Activated naive CD8-positive, alpha-beta T cell treated with anti-CD3 and anti-CD28 coated beads, Interleukin-2, amount 50 U/mL, for 24 hours (primary cell): Measurements from ENCODE around the gene TBC1D16.
"Not testable (repeated sequence)": the region's sequence is repeated elsewhere in the genome, so short reads cannot be mapped to it uniquely, and the experiment has no call there.

Experiments
- ATAC-seq: fragments of 150-1000 bp; cut with Tn5 transposase; one replicate; pipeline ENCODE4 v1.10.0; 2021
- DNase-seq: peaks from one replicate; pipeline ENCODE4 v3.0.0; 2021
- H3K27ac Mint-ChIP-seq: one replicate; pipeline ENCODE4 v1.8.0; 2021; ENCODE audit warnings: mild to moderate bottlenecking, mixed read lengths
- H3K27me3 Mint-ChIP-seq: one replicate; pipeline ENCODE4 v1.8.0; 2021; ENCODE audit warnings: mixed read lengths
- H3K36me3 Mint-ChIP-seq: one replicate; pipeline ENCODE4 v1.8.0; 2021; ENCODE audit warnings: low read depth, mixed read lengths
- H3K4me1 Mint-ChIP-seq: one replicate; pipeline ENCODE4 v1.8.0; 2021; ENCODE audit warnings: mixed read lengths
- H3K4me3 Mint-ChIP-seq: one replicate; pipeline ENCODE4 v1.8.0; 2021; ENCODE audit warnings: mild to moderate bottlenecking, moderate library complexity, mixed read lengths
- H3K9me3 Mint-ChIP-seq: one replicate; pipeline ENCODE4 v1.8.0; 2021; ENCODE audit warnings: mixed read lengths

TBC1D16 gene

DNA sequence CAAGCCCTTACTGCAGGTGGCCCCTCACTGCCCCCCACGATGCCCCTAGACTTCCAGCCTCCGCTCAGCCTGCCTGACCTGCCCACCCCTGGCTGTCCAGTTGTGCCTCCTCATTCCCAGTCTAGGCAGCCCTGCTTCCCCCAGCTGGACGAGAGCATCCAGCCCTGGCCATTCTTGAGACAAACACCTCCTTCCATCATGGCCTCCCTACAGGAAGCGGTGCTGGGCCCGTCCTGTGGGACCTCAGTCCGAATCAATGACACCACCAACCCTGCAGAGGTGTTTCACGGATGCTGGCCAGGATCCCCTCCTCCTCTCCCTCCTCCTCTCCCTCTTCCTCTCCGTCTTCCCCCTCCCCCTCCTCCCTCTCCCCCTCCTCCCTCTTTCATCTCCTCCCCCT is 29.0 kb upstream of the TBC1D16 start:
- ATAC-seq, result peak; percentile 10
- Mint-ChIP-seq H3K27ac (no peak overlapping the region), H3K4me1 (no peaks in the 10 kb centered on the region)

DNA sequence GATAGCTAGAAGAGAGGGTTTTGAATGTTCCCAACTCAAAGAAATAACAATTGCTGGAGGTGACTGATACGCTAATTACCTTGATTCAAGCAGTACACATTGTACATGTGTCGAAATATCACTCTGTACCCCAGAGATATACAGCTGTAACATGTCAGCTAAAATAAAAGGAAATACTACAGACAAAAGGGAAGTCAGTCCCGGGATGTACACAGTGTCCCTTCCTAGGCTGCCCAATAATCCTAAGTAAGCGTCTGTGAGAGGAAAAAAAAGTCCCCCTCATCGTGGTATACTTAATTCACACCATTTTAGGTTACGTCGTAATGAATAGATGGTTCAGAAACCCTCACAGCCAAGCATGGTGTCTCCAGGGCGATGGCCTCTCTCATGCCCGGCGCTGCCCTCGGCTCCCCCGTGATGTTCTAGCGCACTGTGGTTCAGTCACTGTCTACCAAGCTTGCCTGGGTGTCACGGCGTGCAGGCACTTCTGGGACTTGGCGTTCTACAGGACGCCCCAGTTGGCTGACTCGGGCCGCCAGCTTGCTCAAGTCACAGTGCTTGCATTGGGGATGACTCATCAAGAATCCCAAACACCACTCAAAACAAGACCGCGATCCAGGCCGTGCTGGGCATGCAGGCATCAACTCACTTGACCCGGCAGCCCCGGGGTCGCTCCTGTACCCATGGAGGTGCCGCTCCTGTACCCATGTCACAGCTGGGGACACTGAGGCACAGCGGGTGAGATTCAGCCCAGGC is 28.3 kb upstream of the TBC1D16 start:
- Mint-ChIP-seq H3K36me3 (no peaks in the 10 kb centered on the region), H3K4me3 (no peak overlapping the region), H3K27ac (no peak overlapping the region), H3K4me1 (no peaks in the 10 kb centered on the region), H3K9me3 (no peaks in the 10 kb centered on the region), H3K27me3 (no peaks in the 10 kb centered on the region)
- ATAC-seq, result no peak
- DNase-seq, result no peak

More for the DNA sequence above, 29.0 kb upstream of the TBC1D16 start:
- Mint-ChIP-seq H3K9me3 (no peaks in the 10 kb centered on the region), H3K27me3 (no peaks in the 10 kb centered on the region), H3K4me3 (no peak overlapping the region), H3K36me3 (no peaks in the 10 kb centered on the region)
- DNase-seq, result no peak

DNA sequence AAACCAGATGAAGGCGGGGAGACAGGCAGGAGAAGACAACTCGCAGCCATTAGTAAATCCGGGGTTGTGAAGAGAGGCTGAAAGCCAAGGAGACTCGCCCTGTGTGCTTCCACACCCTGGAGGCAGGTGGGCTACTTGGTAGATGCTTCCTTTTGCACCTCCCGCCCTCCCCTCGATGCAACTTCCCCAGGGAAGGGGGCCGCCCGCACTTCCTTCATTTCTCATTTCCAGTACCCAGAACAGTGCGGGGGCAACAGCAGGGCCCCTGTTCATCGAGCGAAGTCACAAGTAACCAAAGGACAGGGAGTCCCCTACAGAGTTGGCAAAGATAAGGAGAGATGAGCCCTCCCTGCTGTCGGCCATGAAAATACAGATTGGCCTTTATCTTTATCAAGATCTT is 25.7 kb upstream of the TBC1D16 start:
- no peak for ATAC-seq
- no peak overlapping the region for H3K27ac Mint-ChIP-seq
- no peaks in the 10 kb centered on the region for H3K36me3 Mint-ChIP-seq
- H3K27me3 Mint-ChIP-seq, result no peaks in the 10 kb centered on the region
- no peaks in the 10 kb centered on the region for H3K4me1 Mint-ChIP-seq
- no peak for DNase-seq
- no peak overlapping the region for H3K4me3 Mint-ChIP-seq
- no peaks in the 10 kb centered on the region for H3K9me3 Mint-ChIP-seq

DNA sequence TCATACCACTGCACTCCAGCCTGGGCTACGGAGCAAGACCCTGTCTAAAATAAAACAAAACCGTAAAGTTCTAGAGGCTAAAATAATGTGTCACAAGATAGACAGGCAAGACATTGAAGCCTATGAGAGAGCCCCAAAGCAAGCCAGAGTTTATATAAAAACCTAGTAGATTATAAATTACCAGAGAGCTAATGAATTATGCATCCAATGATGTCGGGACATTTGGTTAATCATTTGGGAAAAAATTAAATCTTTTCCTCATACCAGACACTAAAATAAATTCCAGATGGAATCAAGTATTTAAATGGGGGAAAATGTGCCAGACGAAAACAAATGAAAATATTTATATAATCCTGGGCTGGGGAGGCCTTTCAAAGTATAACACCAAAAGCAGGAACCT is 25.0 kb upstream of the TBC1D16 start:
- H3K4me3 Mint-ChIP-seq, result no peak overlapping the region
- no peaks in the 10 kb centered on the region for H3K9me3 Mint-ChIP-seq
- no peak overlapping the region for H3K27ac Mint-ChIP-seq
- H3K4me1 Mint-ChIP-seq, result no peaks in the 10 kb centered on the region
- no peaks in the 10 kb centered on the region for H3K27me3 Mint-ChIP-seq
- H3K36me3 Mint-ChIP-seq, result no peaks in the 10 kb centered on the region
- no peak for DNase-seq
- no peak for ATAC-seq

DNA sequence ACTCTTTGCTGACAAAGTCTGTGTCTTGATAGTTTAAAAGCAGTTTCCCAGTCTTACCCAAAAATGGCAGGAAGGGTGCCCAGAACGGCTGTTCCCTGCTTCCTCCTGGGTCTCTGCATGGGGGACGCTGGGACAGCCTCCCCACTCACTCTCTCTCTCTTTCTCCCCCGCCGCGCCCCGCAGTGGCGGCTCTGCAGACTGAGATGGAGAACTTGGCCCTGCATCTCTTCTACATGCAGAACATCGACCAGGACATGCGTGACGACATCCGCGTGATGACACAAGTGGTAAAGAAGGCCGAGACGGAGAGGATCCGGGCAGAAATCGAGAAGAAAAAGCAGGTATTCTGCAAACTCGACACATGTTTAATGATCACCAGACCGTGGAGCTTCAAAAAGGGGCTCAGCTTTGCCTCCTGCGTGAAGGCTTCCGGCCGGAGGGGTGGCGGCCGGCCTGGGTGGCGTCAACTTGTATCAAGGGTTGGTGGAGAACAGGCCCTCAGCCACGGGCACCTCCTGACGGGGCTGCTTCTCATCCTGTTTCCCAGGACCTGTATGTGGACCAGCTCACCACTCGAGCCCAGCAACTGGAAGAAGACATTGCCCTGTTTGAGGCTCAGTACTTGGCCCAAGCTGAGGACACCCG is 22.8 kb upstream of the TBC1D16 start:
- no peak overlapping the region for H3K27ac Mint-ChIP-seq
- no peaks in the 10 kb centered on the region for H3K27me3 Mint-ChIP-seq
- DNase-seq (no peak), ATAC-seq (no peak)
- H3K9me3 Mint-ChIP-seq, result no peaks in the 10 kb centered on the region
- no peaks in the 10 kb centered on the region for H3K4me1 Mint-ChIP-seq
- H3K36me3 Mint-ChIP-seq, result no peaks in the 10 kb centered on the region
- H3K4me3 Mint-ChIP-seq, result no peak overlapping the region

DNA sequence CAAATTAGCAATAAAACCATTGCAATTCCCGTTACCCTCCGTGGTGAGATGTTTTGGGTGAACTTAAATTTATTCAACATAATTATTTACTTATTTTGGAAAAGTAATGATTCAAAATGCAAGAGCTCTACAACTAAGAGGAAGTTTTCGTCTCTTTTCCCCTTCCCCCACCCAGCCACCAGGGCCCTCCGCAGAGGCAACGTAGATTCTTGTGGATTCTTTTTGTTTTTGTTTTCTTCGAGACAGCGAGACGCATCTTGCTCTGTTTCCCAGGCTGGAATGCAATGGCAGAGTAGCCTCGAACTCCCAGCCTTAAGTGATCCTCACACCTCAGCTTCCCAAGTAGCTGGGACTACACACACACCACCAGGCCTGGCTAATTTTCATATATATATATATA is 19.9 kb upstream of the TBC1D16 start:
- Mint-ChIP-seq H3K4me1 (no peaks in the 10 kb centered on the region), H3K36me3 (no peaks in the 10 kb centered on the region), H3K27ac (no peak overlapping the region), H3K27me3 (no peaks in the 10 kb centered on the region), H3K9me3 (no peaks in the 10 kb centered on the region), H3K4me3 (no peak overlapping the region)
- no peak for ATAC-seq
- DNase-seq, result no peak

DNA sequence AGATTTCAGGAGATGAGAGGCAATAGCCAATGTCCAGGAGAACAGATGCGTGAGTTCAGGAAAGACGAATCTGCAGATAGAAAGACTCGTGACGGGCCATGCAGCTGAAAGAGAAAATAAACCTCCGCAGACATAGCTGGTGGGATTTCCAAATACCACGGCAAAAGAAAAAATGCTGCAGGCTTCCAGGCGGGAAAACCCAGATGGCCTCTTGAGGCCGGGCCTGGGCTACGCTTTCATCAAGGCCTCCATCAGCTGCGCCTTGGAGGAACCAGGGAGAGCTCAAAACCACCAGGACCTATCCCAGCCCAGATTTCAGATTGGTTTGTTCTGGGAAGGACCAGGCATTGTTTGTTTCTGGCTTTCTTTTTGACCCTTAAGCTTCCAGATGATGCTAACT is 17.4 kb upstream of the TBC1D16 start:
- H3K9me3 Mint-ChIP-seq, result no peaks in the 10 kb centered on the region
- H3K27ac Mint-ChIP-seq, result no peak overlapping the region
- DNase-seq, result no peak
- H3K4me3 Mint-ChIP-seq, result no peak overlapping the region
- no peaks in the 10 kb centered on the region for H3K4me1 Mint-ChIP-seq
- ATAC-seq, result no peak
- H3K27me3 Mint-ChIP-seq, result no peaks in the 10 kb centered on the region
- no peaks in the 10 kb centered on the region for H3K36me3 Mint-ChIP-seq

DNA sequence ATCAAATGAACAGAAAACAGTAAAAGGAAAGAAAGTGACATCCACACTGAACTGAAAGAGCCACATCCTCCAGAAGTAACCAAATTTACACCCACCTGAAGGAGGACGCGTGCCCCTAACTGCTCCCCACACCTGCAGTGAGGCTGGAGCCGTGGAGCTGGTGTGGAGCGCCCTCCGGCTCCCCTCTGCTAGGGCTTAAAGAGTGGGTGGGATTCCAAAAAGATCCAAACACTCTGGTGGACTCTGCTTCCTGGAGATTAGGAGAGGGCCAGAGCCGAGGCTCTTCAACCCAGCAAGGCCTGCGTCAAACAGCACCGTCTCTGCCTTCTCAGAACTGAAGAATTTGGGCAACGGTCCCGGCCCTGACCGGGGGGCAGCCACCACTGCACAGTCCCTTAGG is 16.0 kb upstream of the TBC1D16 start:
- ATAC-seq, result no peak
- no peaks in the 10 kb centered on the region for H3K27me3 Mint-ChIP-seq

DNA sequence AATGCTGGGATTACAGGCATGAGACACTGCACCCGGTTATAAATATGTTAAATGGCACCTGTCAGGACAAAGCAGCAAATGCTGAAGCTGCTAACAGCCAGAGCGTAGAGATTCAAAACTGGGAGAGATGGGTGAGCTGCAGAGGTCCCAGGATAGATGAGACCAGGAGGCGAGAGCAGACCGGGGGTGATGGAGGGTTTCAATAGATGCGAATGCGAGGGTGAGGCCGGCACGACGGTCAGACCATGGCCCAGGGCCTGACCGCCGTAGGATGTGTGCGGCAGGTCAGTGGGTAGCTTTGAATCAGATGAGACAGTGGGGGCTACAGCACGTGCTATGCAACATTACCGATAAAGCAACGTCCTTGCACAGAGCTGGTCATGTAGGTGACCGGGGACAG is 15.0 kb upstream of the TBC1D16 start:
- Mint-ChIP-seq H3K36me3 (no peaks in the 10 kb centered on the region), H3K9me3 (no peaks in the 10 kb centered on the region), H3K27ac (no peak overlapping the region), H3K27me3 (no peaks in the 10 kb centered on the region), H3K4me1 (no peaks in the 10 kb centered on the region), H3K4me3 (no peak overlapping the region)
- ATAC-seq (no peak), DNase-seq (no peak)

More for the DNA sequence above, 16.0 kb upstream of the TBC1D16 start:
- Mint-ChIP-seq H3K4me1 (no peaks in the 10 kb centered on the region), H3K4me3 (no peak overlapping the region), H3K36me3 (no peaks in the 10 kb centered on the region), H3K27ac (no peak overlapping the region), H3K9me3 (no peaks in the 10 kb centered on the region)
- no peak for DNase-seq

DNA sequence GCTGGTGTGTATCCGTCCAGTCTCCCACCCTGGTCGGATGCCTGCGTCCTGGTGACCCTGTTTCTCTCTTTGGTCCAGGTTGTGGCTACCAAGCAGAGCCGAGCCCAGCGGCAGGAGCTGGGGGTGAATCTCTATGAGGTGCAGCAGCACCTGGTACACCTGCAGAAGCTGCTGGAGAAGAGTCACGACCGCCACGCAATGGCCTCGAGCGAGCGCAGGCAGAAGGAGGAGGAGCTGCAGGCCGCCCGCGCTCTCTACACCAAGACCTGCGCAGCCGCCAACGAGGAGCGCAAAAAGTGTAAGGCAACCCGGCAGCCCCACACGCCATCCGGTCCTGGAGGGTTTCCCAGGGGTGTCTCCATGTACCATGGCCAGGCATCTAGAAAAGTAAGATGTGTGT is 14.3 kb upstream of the TBC1D16 start:
- ATAC-seq (no peak), DNase-seq (no peak)
- Mint-ChIP-seq H3K27ac (no peak overlapping the region), H3K4me1 (no peaks in the 10 kb centered on the region), H3K36me3 (no peaks in the 10 kb centered on the region), H3K4me3 (no peak overlapping the region), H3K27me3 (no peaks in the 10 kb centered on the region), H3K9me3 (no peaks in the 10 kb centered on the region)

DNA sequence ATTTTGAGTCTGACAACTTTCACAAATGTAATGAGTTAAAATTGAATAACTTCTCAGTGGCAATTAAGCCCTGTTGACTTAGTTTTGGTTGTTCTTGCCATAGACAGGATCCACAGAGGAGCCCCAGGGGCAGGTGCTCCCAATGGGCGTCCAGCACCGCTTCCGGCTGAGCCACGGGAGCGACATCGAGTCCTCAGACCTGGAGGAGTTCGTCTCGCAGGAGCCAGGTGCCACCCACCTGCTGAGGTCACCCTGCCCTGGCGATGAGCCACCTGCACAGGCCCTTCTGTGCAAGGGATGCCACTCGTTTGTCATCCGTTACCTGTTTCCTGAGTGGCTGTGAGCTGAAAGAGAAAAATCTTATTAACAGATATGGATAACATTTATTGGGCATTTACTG is 11.5 kb upstream of the TBC1D16 start:
- Mint-ChIP-seq H3K9me3 (no peaks in the 10 kb centered on the region), H3K27ac (no peak overlapping the region), H3K27me3 (no peaks in the 10 kb centered on the region), H3K4me1 (no peaks in the 10 kb centered on the region), H3K4me3 (no peak overlapping the region), H3K36me3 (no peaks in the 10 kb centered on the region)
- ATAC-seq (no peak), DNase-seq (no peak)

DNA sequence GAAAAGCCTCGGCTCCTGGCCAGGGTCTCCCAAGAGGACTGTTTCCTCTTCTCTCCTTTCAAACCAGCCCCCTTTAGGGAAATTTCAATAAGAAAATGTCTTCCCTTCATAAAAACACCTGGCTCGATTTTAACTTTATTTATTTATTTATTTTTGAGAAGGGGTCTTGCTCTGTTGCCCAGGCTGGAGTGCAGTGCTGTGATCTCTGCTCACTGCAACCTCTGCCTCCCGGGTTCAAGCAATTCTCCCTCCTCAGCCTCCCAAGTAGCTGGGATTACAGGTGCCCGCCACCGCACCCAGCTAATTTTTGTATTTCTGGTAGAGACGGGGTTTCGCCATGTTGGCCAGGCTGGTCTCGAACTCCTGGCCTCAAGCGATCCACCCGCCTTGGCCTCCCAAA is 11.0 kb upstream of the TBC1D16 start:
- H3K27me3 Mint-ChIP-seq, H3K36me3 Mint-ChIP-seq, H3K9me3 Mint-ChIP-seq, H3K4me1 Mint-ChIP-seq, ATAC-seq, H3K27ac Mint-ChIP-seq, H3K4me3 Mint-ChIP-seq, DNase-seq: not testable (repeated sequence)

DNA sequence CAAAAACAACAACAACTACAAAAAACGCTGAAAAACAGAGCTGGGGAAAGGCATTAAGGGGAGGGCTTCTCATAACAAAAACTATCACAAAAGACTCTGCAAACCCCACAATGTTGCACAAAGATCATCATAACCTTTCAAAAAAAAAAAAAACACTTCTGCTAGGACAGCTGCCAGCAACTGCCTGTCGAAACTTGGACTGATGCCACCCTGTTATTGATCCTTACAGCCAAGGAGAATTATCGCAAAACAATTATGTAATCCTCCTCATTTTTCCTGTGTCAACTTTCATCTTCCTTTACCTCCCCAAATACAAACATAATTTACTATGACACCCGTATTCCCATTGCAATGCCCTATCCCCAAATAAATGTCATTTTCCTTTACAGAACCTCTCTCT is 10.0 kb upstream of the TBC1D16 start:
- Mint-ChIP-seq H3K4me1 (no peaks in the 10 kb centered on the region), H3K27me3 (no peaks in the 10 kb centered on the region), H3K27ac (no peak overlapping the region), H3K36me3 (no peaks in the 10 kb centered on the region), H3K4me3 (no peak overlapping the region), H3K9me3 (no peaks in the 10 kb centered on the region)
- ATAC-seq, result no peak
- no peak for DNase-seq

DNA sequence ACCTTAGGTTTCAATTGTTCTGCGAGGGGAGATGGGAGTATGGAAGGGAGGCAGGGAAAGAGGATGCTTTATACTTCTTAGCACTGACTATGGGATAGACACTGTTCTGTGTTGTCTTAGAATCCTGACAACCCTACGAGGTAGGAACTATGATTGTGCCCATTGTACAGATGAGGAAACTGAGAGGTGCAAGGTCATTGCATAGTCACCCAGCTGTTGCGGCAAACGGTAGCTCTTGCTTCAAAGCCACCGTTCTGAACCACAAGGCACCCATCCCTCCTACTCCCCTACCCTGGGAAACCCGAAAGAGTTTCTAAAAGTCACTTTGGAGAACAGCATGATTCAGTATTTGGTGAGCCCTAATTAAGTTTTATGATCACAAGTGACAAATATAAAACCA is 8.3 kb upstream of the TBC1D16 start:
- DNase-seq (no peak), ATAC-seq (no peak)
- Mint-ChIP-seq H3K4me1 (no peaks in the 10 kb centered on the region), H3K9me3 (no peaks in the 10 kb centered on the region), H3K27me3 (no peaks in the 10 kb centered on the region), H3K27ac (no peak overlapping the region), H3K4me3 (no peak overlapping the region), H3K36me3 (no peaks in the 10 kb centered on the region)

DNA sequence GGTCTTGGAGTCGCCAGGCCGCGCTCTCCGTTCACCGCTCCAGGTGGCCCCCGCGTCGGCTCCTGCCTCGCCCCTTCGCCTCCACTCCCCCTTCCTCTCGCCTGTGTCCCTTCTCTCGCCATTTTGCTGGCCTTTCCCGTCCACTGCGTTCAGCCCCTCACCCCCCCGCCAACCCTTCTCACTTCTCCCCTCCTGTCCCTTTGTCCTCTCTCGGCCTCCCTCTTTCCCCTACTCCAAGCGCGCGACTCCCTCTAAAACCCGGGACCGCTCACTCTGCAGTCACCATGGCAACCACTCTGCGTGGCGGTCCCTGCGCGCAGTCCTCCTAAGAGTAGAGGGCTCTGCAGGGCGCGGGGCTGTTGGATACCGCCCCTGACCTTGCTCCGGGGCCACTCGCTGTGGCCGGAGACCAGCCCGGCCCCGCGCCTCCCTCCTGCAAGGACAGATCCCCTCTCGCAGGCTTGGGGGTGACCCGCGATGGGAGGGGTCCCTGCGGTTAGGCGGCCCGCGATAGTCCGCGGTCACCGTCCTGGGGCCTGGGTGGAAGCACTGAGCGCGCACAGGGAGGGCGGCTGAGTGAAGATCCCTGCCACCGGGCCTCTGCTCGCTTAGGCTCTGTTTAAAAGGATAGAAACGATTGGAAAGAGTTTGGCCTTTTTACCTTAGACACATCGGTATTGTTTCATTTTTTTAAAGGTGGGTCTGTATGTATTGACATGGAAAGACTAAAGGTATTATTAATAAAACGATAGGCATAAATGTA is 1.2 kb upstream of the TBC1D16 start:
- peaks cover 16% of the 10 kb centered on the region for H3K27me3 Mint-ChIP-seq
- peak; percentile 38 for DNase-seq

More for the DNA sequence above, 1.2 kb upstream of the TBC1D16 start:
- peak; percentile 11 for ATAC-seq
- Mint-ChIP-seq H3K27ac (peak overlapping the region; percentile 68), H3K4me1 (peaks cover 14% of the 10 kb centered on the region), H3K36me3 (no peaks in the 10 kb centered on the region), H3K9me3 (no peaks in the 10 kb centered on the region), H3K4me3 (peak overlapping the region; percentile 83)
